ENCODE measurements around the gene CCDC32.
A peak's percentile ranks its signal among the peaks of the same experiment; 100 is the strongest.

The CCDC32 gene

DNA sequence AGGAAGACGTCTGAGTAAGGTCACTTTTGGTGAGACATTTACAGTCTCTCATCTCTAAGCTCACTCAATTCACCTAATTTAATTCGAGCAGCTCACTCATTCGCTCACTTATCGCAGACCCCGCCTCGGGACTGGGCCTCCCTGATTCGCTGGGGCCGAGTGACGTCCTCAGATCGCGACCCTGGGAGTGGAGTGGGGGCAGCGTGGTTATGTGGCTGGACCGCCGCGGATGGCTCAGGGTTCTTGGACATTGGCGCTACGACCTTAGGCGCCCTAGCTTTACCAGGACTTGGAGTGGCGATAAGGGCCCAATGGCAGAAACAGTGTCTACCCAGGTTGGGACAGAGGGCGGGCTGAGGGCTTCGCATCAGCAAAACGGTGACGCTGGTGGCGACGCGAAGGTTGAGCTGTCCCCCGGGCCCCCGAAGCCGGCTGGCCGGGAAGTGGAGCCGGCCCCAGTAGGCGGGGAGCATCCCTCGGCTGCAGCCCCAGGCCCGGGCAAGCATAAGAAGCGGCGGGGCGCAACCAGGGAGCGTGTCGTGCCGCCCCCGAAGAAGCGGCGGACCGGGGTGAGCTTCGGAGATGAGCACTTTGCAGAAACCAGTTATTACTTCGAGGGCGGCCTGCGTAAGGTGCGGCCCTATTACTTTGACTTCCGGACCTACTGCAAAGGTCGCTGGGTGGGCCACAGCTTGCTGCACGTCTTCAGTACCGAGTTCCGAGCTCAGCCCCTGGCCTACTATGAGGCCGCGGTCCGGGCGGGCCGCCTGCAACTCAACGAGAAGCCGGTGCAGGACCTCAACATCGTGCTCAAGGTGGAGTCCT, 4.5 kb upstream of the CCDC32 start, which contains the start of gene RPUSD2:
RPUSD2 (plus strand) TSS at position 171 of the 825 bp plus-strand sequence; CDS start at position 210, 39 bp downstream.
- H3K27me3 ChIP-seq (ENCODE audit: insufficient read depth, low read length) = no peaks in the 10 kb centered on the region
- H3K4me1 ChIP-seq (ENCODE audit: control insufficient read depth in 1 of 2, insufficient read depth in 2 of 2, low read length in 2 of 2) = peaks cover 2 to 5% of the 10 kb centered on the region in 2 experiments
- no peak within 1 kb of the TSS for H3K27ac ChIP-seq (ENCODE audit: low read depth, low read length)
- no peak within 1 kb of the TSS for H2AK5ac ChIP-seq (ENCODE audit: low read length)
- H3K23ac ChIP-seq (ENCODE audit: low read length) = no peak within 1 kb of the TSS
- no peak within 1 kb of the TSS for H2BK5ac ChIP-seq (ENCODE audit: low read depth, low read length, poor library complexity)
- H3K14ac ChIP-seq (ENCODE audit: low read length) = peak within 1 kb of the TSS; percentile 47
- peak within 1 kb of the TSS; percentile 51 for H3K18ac ChIP-seq (ENCODE audit: low read length)
- peaks cover 7% of the 10 kb centered on the region for H3K79me1 ChIP-seq (ENCODE audit: low read length)
- H3K4ac ChIP-seq (ENCODE audit: low read depth, low read length) = no peak within 1 kb of the TSS
- no peak within 1 kb of the TSS for H2BK12ac ChIP-seq (ENCODE audit: low read length)
- peak; percentile 88 to 95 for DNase-seq
- H3K4me3 ChIP-seq (ENCODE audit: low read depth, low read length) = peak within 1 kb of the TSS; percentile 86
- peaks cover 11 to 15% of the 10 kb centered on the region in 2 experiments for H3K36me3 ChIP-seq (ENCODE audit: control insufficient read depth in 1 of 2, insufficient read depth in 2 of 2, low read length in 2 of 2)
- peak within 1 kb of the TSS; percentile 91 for H3K4me2 ChIP-seq (ENCODE audit: low read length)
- peak within 1 kb of the TSS; percentile 80 for H2AFZ ChIP-seq (ENCODE audit: insufficient read depth, low read length, poor library complexity)
- H4K91ac ChIP-seq (ENCODE audit: low read depth, low read length) = no peak within 1 kb of the TSS
- no peak within 1 kb of the TSS for H2BK120ac ChIP-seq (ENCODE audit: insufficient read depth, low read length, poor library complexity)
- H3K9me3 ChIP-seq (ENCODE audit: insufficient read depth, low read depth, low read length) = no peaks in the 10 kb centered on the region
- H3K79me2 ChIP-seq (ENCODE audit: control insufficient read depth, insufficient read depth, low read length, poor library complexity) = peaks cover 4% of the 10 kb centered on the region
- no CpG with 5 or more reads among the region's 62 CpGs for WGBS (ENCODE audit: extremely low coverage, insufficient coverage, insufficient read length)
- peak within 1 kb of the TSS; percentile 56 for H4K12ac ChIP-seq (ENCODE audit: low read depth, low read length)
- peak within 1 kb of the TSS; percentile 64 for H3K9ac ChIP-seq (ENCODE audit: low read length)
- peak within 1 kb of the TSS; percentile 87 for H4K8ac ChIP-seq (ENCODE audit: low read depth, low read length)

DNA sequence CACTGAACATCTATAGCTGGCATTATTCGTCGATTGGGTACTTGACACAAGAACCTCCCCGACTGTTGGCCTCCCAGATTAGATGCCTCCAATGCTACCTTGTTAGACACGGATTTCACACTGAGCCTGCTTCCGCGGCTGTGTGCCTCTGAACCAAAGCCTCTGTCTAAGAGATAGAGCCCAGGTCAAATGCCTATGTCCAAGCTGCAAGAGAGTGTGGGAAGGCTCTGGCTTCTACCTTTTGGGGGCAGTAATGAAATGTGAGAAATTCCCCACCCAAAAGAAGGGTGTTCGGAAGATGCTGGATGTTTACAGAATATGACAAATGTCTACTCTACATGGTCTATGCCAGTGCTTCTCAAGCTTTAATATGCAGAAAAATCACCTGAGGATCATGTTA, 2.3 kb upstream of the CCDC32 start:
- H4K8ac ChIP-seq (ENCODE audit: low read depth, low read length) = no peak overlapping the region
- H3K4me2 ChIP-seq (ENCODE audit: low read length) = no peak overlapping the region
- DNase-seq = no peak
- no peak overlapping the region for H4K91ac ChIP-seq (ENCODE audit: low read depth, low read length)
- no peak overlapping the region for H3K14ac ChIP-seq (ENCODE audit: low read length)
- peaks cover 3 to 6% of the 10 kb centered on the region in 2 experiments for H3K36me3 ChIP-seq (ENCODE audit: control insufficient read depth in 1 of 2, insufficient read depth in 2 of 2, low read length in 2 of 2)
- H3K4me1 ChIP-seq (ENCODE audit: control insufficient read depth in 1 of 2, insufficient read depth in 2 of 2, low read length in 2 of 2) = peaks cover 4 to 5% of the 10 kb centered on the region in 2 experiments
- H3K4me3 ChIP-seq (ENCODE audit: low read depth, low read length) = no peak overlapping the region
- H4K12ac ChIP-seq (ENCODE audit: low read depth, low read length) = no peak overlapping the region
- peaks cover 7% of the 10 kb centered on the region for H3K79me1 ChIP-seq (ENCODE audit: low read length)
- no peak overlapping the region for H3K18ac ChIP-seq (ENCODE audit: low read length)
- H3K4ac ChIP-seq (ENCODE audit: low read depth, low read length) = no peak overlapping the region
- no peak overlapping the region for H2BK120ac ChIP-seq (ENCODE audit: insufficient read depth, low read length, poor library complexity)
- H3K23ac ChIP-seq (ENCODE audit: low read length) = no peak overlapping the region
- no peaks in the 10 kb centered on the region for H3K9me3 ChIP-seq (ENCODE audit: insufficient read depth, low read depth, low read length)
- no peak overlapping the region for H2AFZ ChIP-seq (ENCODE audit: insufficient read depth, low read length, poor library complexity)
- WGBS (ENCODE audit: extremely low coverage, insufficient coverage, insufficient read length) = no CpG with 5 or more reads among the region's 7 CpGs
- no peaks in the 10 kb centered on the region for H3K27me3 ChIP-seq (ENCODE audit: insufficient read depth, low read length)
- H2BK5ac ChIP-seq (ENCODE audit: low read depth, low read length, poor library complexity) = no peak overlapping the region
- no peak overlapping the region for H3K9ac ChIP-seq (ENCODE audit: low read length)
- H2BK12ac ChIP-seq (ENCODE audit: low read length) = no peak overlapping the region
- H2AK5ac ChIP-seq (ENCODE audit: low read length) = no peak overlapping the region
- peaks cover 4% of the 10 kb centered on the region for H3K79me2 ChIP-seq (ENCODE audit: control insufficient read depth, insufficient read depth, low read length, poor library complexity)
- no peak overlapping the region for H3K27ac ChIP-seq (ENCODE audit: low read depth, low read length)

- Histone ChIP-seq H2BK5ac (ENCODE audit: low read depth, low read length, poor library complexity) (no peak overlapping the region), H3K79me2 (ENCODE audit: control insufficient read depth, insufficient read depth, low read length, poor library complexity) (peaks cover 4% of the 10 kb centered on the region), H3K18ac (ENCODE audit: low read length) (no peak overlapping the region), H3K27ac (ENCODE audit: low read depth, low read length) (no peak overlapping the region), H3K4me3 (ENCODE audit: low read depth, low read length) (no peak overlapping the region), H3K23ac (ENCODE audit: low read length) (no peak overlapping the region), H3K79me1 (ENCODE audit: low read length) (peaks cover 7% of the 10 kb centered on the region), H3K9ac (ENCODE audit: low read length) (no peak overlapping the region), H3K9me3 (ENCODE audit: insufficient read depth, low read depth, low read length) (no peaks in the 10 kb centered on the region), H3K4ac (ENCODE audit: low read depth, low read length) (no peak overlapping the region), H4K91ac (ENCODE audit: low read depth, low read length) (no peak overlapping the region), H4K12ac (ENCODE audit: low read depth, low read length) (no peak overlapping the region), H2BK120ac (ENCODE audit: insufficient read depth, low read length, poor library complexity) (no peak overlapping the region), H4K8ac (ENCODE audit: low read depth, low read length) (no peak overlapping the region), H2BK12ac (ENCODE audit: low read length) (no peak overlapping the region), H3K14ac (ENCODE audit: low read length) (no peak overlapping the region), H2AFZ (ENCODE audit: insufficient read depth, low read length, poor library complexity) (peak overlapping the region; percentile 12), H3K4me1 (ENCODE audit: control insufficient read depth in 1 of 2, insufficient read depth in 2 of 2, low read length in 2 of 2) (peaks cover 4 to 5% of the 10 kb centered on the region in 2 experiments), H3K36me3 (ENCODE audit: control insufficient read depth in 1 of 2, insufficient read depth in 2 of 2, low read length in 2 of 2) (peaks cover 0 to 3% of the 10 kb centered on the region in 2 experiments), H3K27me3 (ENCODE audit: insufficient read depth, low read length) (no peaks in the 10 kb centered on the region), H3K4me2 (ENCODE audit: low read length) (peak overlapping the region; percentile 52), H2AK5ac (ENCODE audit: low read length) (no peak overlapping the region)
- DNase-seq = peak; percentile 17 to 38
- no CpG with 5 or more reads among the region's 20 CpGs for WGBS (ENCODE audit: extremely low coverage, insufficient coverage, insufficient read length)
Measured at GRCh38 chr15:40565333-40566238, 744 bp upstream of the CCDC32 start.

- Histone ChIP-seq H3K14ac (ENCODE audit: low read length) (no peak overlapping the region), H3K9ac (ENCODE audit: low read length) (no peak overlapping the region), H3K36me3 (ENCODE audit: control insufficient read depth in 1 of 2, insufficient read depth in 2 of 2, low read length in 2 of 2) (peaks cover 0 to 3% of the 10 kb centered on the region in 2 experiments), H2BK12ac (ENCODE audit: low read length) (no peak overlapping the region), H4K8ac (ENCODE audit: low read depth, low read length) (no peak overlapping the region), H3K27me3 (ENCODE audit: insufficient read depth, low read length) (no peaks in the 10 kb centered on the region), H2AK5ac (ENCODE audit: low read length) (no peak overlapping the region), H2AFZ (ENCODE audit: insufficient read depth, low read length, poor library complexity) (no peak overlapping the region), H2BK5ac (ENCODE audit: low read depth, low read length, poor library complexity) (no peak overlapping the region), H4K12ac (ENCODE audit: low read depth, low read length) (no peak overlapping the region), H3K27ac (ENCODE audit: low read depth, low read length) (no peak overlapping the region), H3K4me1 (ENCODE audit: control insufficient read depth in 1 of 2, insufficient read depth in 2 of 2, low read length in 2 of 2) (peaks cover 2% of the 10 kb centered on the region in 2 experiments), H3K4me3 (ENCODE audit: low read depth, low read length) (no peak overlapping the region), H3K4ac (ENCODE audit: low read depth, low read length) (no peak overlapping the region), H4K91ac (ENCODE audit: low read depth, low read length) (no peak overlapping the region), H3K79me2 (ENCODE audit: control insufficient read depth, insufficient read depth, low read length, poor library complexity) (peaks cover 2% of the 10 kb centered on the region), H3K4me2 (ENCODE audit: low read length) (no peak overlapping the region), H3K23ac (ENCODE audit: low read length) (no peak overlapping the region), H3K79me1 (ENCODE audit: low read length) (peaks cover 4% of the 10 kb centered on the region), H3K9me3 (ENCODE audit: insufficient read depth, low read depth, low read length) (no peaks in the 10 kb centered on the region), H2BK120ac (ENCODE audit: insufficient read depth, low read length, poor library complexity) (no peak overlapping the region), H3K18ac (ENCODE audit: low read length) (no peak overlapping the region)
- DNase-seq = no peak
Measured at GRCh38 chr15:40563426-40563825, 1.4 kb downstream of the CCDC32 start.

Data from trophoblast cell (in vitro differentiated cells and primary cell).